Neural cell (in vitro differentiated cells): ENCODE data around the gene BEND4. TPM values are rescaled to one million over a fixed set of nuclear protein-coding genes. Genes with fewer than 3 reads are reported as not detected.

Experiments used
- H2AFZ ChIP-seq: fragments of 200-600, 300-800 bp; sonication (generic), shearing (Covaris generic); 2 replicates; pipeline ENCODE4 v1.6.0; 2014; ENCODE audit warnings: low read depth, mild to moderate bottlenecking, antibody characterized with exemption, low read length, moderate library complexity
- H3F3A ChIP-seq: fragments of 200-600 bp; shearing (Covaris generic); 2 replicates; pipeline ENCODE4 v1.6.1; 2016; ENCODE audit warnings: mild to moderate bottlenecking, moderate library complexity, mixed read lengths, antibody characterized with exemption, low read length; ENCODE audit not compliant: insufficient read depth, poor library complexity, severe bottlenecking
- H3K27ac ChIP-seq: fragments of 200-600, 300-800 bp; sonication (generic), shearing (Covaris generic); 2 replicates; pipeline ENCODE4 v1.5.1; 2014; ENCODE audit warnings: mild to moderate bottlenecking, low read length, moderate library complexity
- H3K27me3 ChIP-seq: fragments of 300-800, 200-600 bp; sonication (generic), shearing (Covaris generic); 2 replicates; pipeline ENCODE4 v1.6.0; 2014; ENCODE audit warnings: mild to moderate bottlenecking, low read depth, low read length, moderate library complexity; ENCODE audit not compliant: insufficient read depth
- H3K36me3 ChIP-seq: fragments of 300-800, 200-600 bp; sonication (generic), shearing (Covaris generic); 2 replicates; pipeline ENCODE4 v1.5.1; 2014; ENCODE audit warnings: mild to moderate bottlenecking, antibody characterized with exemption, low read length, moderate library complexity; ENCODE audit not compliant: insufficient read depth
- H3K4me2 ChIP-seq: fragments of 300-800, 200-600 bp; sonication (generic), shearing (Covaris generic); 2 replicates; pipeline ENCODE4 v1.6.0; 2014; ENCODE audit warnings: mild to moderate bottlenecking, low read length
- H3K4me3 ChIP-seq: fragments of 300-800, 200-600 bp; sonication (generic), shearing (Covaris generic); 2 replicates; pipeline ENCODE4 v1.5.1; 2014; ENCODE audit warnings: mild to moderate bottlenecking, low read length, moderate library complexity
- H3K79me2 ChIP-seq: fragments of 200-600 bp; shearing (Covaris generic); replicated peaks from 2 replicates; pipeline ENCODE4 v1.6.0; 2014; ENCODE audit warnings: mild to moderate bottlenecking, low read length, moderate library complexity; ENCODE audit not compliant: insufficient read depth
- H3K9ac ChIP-seq: fragments of 300-800, 200-600 bp; sonication (generic), shearing (Covaris generic); 2 replicates; pipeline ENCODE4 v1.6.1; 2016; ENCODE audit warnings: mild to moderate bottlenecking, low read length, mixed read lengths
- H3K9me2 ChIP-seq: fragments of 200-600 bp; shearing (Covaris generic); 2 replicates; pipeline ENCODE4 v1.6.1; 2016; ENCODE audit warnings: mild to moderate bottlenecking, low read length, mixed read lengths; ENCODE audit not compliant: insufficient read depth
- H3K9me3 ChIP-seq: fragments of 200-600, 300-800 bp; sonication (generic), shearing (Covaris generic); 2 replicates; pipeline ENCODE4 v1.6.1; 2016; ENCODE audit warnings: mild to moderate bottlenecking, mixed run types, low read length, moderate library complexity, mixed read lengths
- H4K20me1 ChIP-seq: fragments of 200-600 bp; shearing (Covaris generic); 2 replicates; pipeline ENCODE4 v1.6.1; 2016; ENCODE audit warnings: mild to moderate bottlenecking, mixed run types; ENCODE audit not compliant: insufficient read depth
- CTCF ChIP-seq: fragments of 450-650 bp; IDR thresholded peaks from 2 replicates; pipeline ENCODE4 v1.5.1; 2014; ENCODE audit warnings: antibody characterized with exemption, mild to moderate bottlenecking, moderate library complexity; ENCODE audit not compliant: poor library complexity, severe bottlenecking
- EP300 ChIP-seq: fragments of 450-650 bp; conservative IDR thresholded peaks from 2 replicates; pipeline ENCODE4 v1.6.1; 2014; ENCODE audit warnings: antibody characterized with exemption, mild to moderate bottlenecking, moderate library complexity; ENCODE audit not compliant: poor library complexity, severe bottlenecking
- EZH2 ChIP-seq: fragments of 200-600, 300-800 bp; shearing (Covaris generic), sonication (generic); IDR thresholded peaks from 2 replicates; pipeline ENCODE4 v1.6.1; 2014; ENCODE audit warnings: antibody characterized with exemption, low read length, borderline replicate concordance, mild to moderate bottlenecking; ENCODE audit not compliant: insufficient read depth, poor library complexity, severe bottlenecking
- MXI1 ChIP-seq: fragments of 450-650 bp; conservative IDR thresholded peaks from 2 replicates; pipeline ENCODE4 v1.6.1; 2014; ENCODE audit warnings: antibody characterized with exemption, mild to moderate bottlenecking; ENCODE audit not compliant: poor library complexity, severe bottlenecking
- POLR2AphosphoS5 ChIP-seq: IDR thresholded peaks from 2 replicates; pipeline ENCODE4 v1.6.1; 2012
- RAD21 ChIP-seq: fragments of 450-650 bp; conservative IDR thresholded peaks from 2 replicates; pipeline ENCODE4 v1.6.1; 2014; ENCODE audit warnings: antibody characterized with exemption, mild to moderate bottlenecking, moderate library complexity
- SMC3 ChIP-seq: fragments of 450-650 bp; conservative IDR thresholded peaks from 2 replicates; pipeline ENCODE4 v1.6.1; 2014; ENCODE audit warnings: antibody characterized with exemption, mild to moderate bottlenecking, moderate library complexity; ENCODE audit not compliant: poor library complexity
- TAF1 ChIP-seq: IDR thresholded peaks from 2 replicates; pipeline ENCODE4 v1.6.1; 2012; ENCODE audit warnings: low read depth
- polyA plus RNA-seq: library from polyadenylated mRNA; depleted of rRNA; stranded (reverse); fragments of >200 nt; gene quantifications from 2 replicates; pipeline ENCODE4 v1.2.3, GENCODE V29; 2014
- TF ChIP-seq, protein P1 (sequence below): IDR thresholded peaks from 2 replicates; pipeline ENCODE4 v1.6.1; 2012; ENCODE audit warnings: borderline replicate concordance

BEND4 gene
- polyA plus RNA-seq, 1 donor from 2014 or later: 1.1 TPM

DNA sequence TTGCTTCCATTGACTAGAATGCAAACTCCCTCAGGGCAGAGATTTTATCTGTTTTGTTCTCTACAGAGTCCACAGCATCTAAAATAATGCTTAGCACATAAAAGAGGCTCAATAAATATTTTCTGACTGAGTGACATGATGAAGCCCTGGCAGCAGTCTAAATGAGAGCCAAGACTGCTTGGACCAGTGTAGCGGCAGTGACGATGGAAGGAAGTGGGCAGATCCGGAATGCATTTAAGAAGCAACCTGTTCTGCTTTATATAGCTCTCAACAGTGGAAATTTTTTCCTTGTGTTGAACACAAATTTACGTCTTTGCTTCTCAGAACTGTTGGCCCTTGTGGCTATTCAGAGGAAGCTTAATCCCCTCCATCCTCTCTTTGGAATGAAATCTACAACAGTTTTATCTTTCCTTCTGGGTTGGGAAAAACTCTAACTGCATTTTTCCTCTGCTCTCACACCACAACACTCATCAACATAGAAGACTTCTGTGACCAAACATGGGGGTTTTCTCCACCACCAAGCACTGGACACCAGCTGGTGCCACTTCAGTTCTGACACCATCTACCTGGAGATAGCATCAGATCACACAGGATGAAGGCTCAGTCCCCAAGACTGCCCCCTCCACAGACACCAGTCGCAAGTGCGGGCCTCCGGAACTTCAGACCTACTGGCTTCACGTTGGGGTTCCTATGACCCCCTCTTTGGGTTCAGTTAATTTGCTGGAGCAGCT, 7.0 kb upstream of the BEND4 start:
- H3K79me2 ChIP-seq: no peaks in the 10 kb centered on the region
- H3K27ac ChIP-seq: no peak overlapping the region
- TF ChIP-seq, protein P1, sequence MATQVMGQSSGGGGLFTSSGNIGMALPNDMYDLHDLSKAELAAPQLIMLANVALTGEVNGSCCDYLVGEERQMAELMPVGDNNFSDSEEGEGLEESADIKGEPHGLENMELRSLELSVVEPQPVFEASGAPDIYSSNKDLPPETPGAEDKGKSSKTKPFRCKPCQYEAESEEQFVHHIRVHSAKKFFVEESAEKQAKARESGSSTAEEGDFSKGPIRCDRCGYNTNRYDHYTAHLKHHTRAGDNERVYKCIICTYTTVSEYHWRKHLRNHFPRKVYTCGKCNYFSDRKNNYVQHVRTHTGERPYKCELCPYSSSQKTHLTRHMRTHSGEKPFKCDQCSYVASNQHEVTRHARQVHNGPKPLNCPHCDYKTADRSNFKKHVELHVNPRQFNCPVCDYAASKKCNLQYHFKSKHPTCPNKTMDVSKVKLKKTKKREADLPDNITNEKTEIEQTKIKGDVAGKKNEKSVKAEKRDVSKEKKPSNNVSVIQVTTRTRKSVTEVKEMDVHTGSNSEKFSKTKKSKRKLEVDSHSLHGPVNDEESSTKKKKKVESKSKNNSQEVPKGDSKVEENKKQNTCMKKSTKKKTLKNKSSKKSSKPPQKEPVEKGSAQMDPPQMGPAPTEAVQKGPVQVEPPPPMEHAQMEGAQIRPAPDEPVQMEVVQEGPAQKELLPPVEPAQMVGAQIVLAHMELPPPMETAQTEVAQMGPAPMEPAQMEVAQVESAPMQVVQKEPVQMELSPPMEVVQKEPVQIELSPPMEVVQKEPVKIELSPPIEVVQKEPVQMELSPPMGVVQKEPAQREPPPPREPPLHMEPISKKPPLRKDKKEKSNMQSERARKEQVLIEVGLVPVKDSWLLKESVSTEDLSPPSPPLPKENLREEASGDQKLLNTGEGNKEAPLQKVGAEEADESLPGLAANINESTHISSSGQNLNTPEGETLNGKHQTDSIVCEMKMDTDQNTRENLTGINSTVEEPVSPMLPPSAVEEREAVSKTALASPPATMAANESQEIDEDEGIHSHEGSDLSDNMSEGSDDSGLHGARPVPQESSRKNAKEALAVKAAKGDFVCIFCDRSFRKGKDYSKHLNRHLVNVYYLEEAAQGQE: no peak
- TF ChIP-seq EZH2: no peak
- TF ChIP-seq CTCF: no peak
- no peak for TF ChIP-seq RAD21
- TF ChIP-seq EP300: no peak
- no peak for TF ChIP-seq MXI1
- TF ChIP-seq SMC3: no peak
- TF ChIP-seq POLR2AphosphoS5: no peak
- no peak for TF ChIP-seq TAF1
- no peak overlapping the region for H3K9ac ChIP-seq
- H3K27me3 ChIP-seq: no peaks in the 10 kb centered on the region
- no peak overlapping the region for H3K4me2 ChIP-seq
- no peak overlapping the region for H3K4me3 ChIP-seq
- no peaks in the 10 kb centered on the region for H4K20me1 ChIP-seq
- H3K36me3 ChIP-seq: no peaks in the 10 kb centered on the region
- no peaks in the 10 kb centered on the region for H3F3A ChIP-seq
- H3K9me3 ChIP-seq: no peaks in the 10 kb centered on the region
- H3K9me2 ChIP-seq: no peaks in the 10 kb centered on the region
- H2AFZ ChIP-seq: no peak overlapping the region

DNA sequence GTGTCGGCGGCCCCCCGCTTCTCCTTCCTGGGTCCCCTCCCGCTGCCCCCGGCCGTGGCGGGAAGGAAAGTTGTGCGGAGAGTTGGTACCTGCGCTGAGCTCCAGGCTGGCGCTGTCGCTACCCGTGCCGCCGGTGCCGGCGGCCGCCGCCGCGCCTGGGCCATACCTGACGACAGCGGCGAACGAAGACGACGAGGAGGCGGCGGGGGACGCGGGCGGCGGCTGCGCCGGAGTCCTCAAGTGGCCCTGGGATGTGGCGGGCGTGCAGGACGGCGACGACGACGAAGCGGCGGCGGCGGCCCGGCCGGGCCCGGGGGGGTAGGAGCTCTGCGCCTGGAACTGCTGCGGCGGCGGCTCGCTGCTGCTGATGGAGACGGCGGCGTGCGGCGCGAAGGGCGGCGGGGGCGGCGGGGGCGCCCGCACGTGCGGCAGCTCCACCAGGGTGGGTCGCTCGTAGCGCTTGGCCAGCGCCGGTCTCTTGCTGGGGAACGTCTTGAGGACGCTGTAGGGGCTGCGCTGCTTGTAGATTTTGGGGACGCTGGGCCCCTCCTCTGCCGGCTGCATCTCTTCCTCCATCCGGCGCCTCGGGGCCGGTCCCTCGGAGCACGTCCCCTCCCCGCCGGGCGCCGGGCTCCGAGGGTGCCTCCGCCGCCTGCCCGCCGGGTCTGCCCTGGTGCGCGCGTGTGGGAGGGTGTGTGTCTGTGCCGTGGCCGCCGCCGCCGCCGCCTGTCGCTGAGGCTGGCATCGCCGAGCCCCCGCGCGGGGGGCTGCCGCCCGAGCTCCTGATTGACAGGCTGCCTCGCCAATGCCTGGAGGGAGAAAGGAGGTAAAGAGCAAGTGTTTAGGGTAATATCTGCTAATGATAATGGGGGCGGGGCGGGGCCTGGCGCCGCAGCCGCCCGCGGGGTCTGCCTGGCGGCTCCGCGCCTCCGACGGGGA, 618 bp downstream of the BEND4 start:
- Histone ChIP-seq H3K27ac (no peak overlapping the region), H4K20me1 (no peaks in the 10 kb centered on the region), H3K9me3 (no peaks in the 10 kb centered on the region), H3K9me2 (no peaks in the 10 kb centered on the region), H3K36me3 (no peaks in the 10 kb centered on the region), H3F3A (peaks cover 3% of the 10 kb centered on the region), H3K27me3 (peaks cover 43% of the 10 kb centered on the region), H3K4me3 (peak overlapping the region; percentile 70), H3K9ac (peak overlapping the region; percentile 53), H2AFZ (no peak overlapping the region), H3K4me2 (peak overlapping the region; percentile 48), H3K79me2 (no peaks in the 10 kb centered on the region)
- no peak for TF ChIP-seq POLR2AphosphoS5
- TF ChIP-seq MXI1: peak; percentile 64
- no peak for TF ChIP-seq TAF1
- TF ChIP-seq CTCF: peak; percentile 18
